ENCODE data around the gene CCP110. TPM values are rescaled to one million over a fixed set of nuclear protein-coding genes. Genes with fewer than 3 reads are reported as not detected.

Gene CCP110
- total RNA-seq, 2 experiments from 2014 or later = 44.7 to 50.9 TPM

DNA sequence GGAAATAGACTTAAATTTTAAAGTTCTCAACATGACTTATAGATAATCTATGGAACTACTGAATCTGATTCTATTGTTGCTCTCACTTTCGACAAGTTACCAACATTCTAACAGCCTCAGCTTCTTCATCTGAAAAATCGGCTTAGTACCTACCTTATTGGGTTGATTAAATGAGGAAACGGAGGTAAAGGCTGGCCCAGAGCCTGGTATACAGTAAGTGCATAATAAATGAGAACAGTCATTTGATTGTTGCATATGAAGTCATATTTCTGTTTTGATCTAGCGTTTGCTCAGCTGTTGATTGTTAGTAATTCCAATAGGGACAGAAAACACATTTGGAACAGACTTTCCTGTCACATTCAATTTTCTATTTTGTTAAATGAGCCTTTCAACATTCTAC lies 36.3 kb downstream of the CCP110 start:
- no peak overlapping the region for H3K27ac Mint-ChIP-seq
- ChIA-PET CTCF (interaction anchor here (0.7 to 1.3 kb wide), 5 partner anchors 41 to 339 kb away, joined by 3 to 4 read pairs (median 3); no protein-coding TSS in a partner anchor), POLR2A (no interaction called here)
- no peak for DNase-seq
- no peaks in the 10 kb centered on the region for H3K27me3 Mint-ChIP-seq
- no peaks in the 10 kb centered on the region for H3K9me3 Mint-ChIP-seq
- no peak overlapping the region for H3K4me3 Mint-ChIP-seq
- peaks cover 14% of the 10 kb centered on the region for H3K36me3 Mint-ChIP-seq (ENCODE audit: low read depth)
- peaks cover 14% of the 10 kb centered on the region for H3K4me1 Mint-ChIP-seq

DNA sequence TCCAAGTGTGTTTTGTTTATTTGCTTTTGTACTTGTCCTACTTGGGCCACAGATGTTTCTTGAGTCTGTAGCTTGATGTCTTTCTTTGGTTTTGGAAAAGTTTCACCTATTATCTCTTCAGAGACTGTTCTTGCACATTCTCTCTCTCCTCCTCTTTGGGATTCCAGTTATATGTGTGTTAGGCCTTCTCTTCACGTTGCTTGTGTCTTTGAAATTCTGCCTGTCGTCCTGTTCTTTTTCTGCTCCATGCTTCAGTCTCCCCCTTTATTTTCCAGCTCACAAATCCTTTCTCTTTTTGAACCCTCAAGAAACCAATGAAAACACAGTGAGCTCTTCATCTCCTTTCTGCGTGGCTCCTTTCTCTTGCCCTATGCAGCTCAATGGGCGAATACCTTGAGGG lies 39.6 kb downstream of the CCP110 start:
- Mint-ChIP-seq H3K4me3 (no peak overlapping the region), H3K36me3 (ENCODE audit: low read depth) (peaks cover 21% of the 10 kb centered on the region), H3K4me1 (peaks cover 4% of the 10 kb centered on the region), H3K27ac (no peak overlapping the region), H3K27me3 (no peaks in the 10 kb centered on the region), H3K9me3 (no peaks in the 10 kb centered on the region)
- no peak for DNase-seq
- CTCF ChIA-PET = interaction anchor here (0.5 to 1.6 kb wide), 3 partner anchors 20 to 327 kb away, joined by 3 to 7 read pairs (median 5); no protein-coding TSS in a partner anchor
- POLR2A ChIA-PET = interaction anchor here (2.0 kb wide), 1 partner anchor 8 kb away, joined by 4 read pairs; the partner anchor contains the start of gene VPS35L

DNA sequence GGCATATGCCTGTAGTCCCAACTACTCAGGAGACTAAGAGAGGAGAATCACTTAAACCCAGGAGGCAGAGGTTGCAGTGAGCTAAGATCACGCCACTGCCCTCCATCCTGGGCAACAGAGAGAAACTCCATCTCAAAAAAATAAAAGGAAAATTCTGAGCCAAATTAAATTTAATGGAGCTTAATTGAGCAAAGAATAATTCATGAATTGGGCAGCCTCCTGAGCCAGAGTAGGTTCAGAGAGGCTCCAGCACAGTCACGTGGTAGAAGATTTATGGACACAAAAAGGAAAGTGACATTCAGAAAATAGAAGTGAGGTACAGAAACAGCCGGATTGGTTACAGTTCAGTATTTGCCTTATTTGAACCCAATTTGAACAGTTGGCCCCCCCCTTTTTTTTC lies 42.6 kb downstream of the CCP110 start:
- H3K27me3 Mint-ChIP-seq = no peaks in the 10 kb centered on the region
- ChIA-PET CTCF (interaction anchor here (1.3 to 4.1 kb wide), 2 partner anchors 8 to 11 kb away, joined by 6 to 16 read pairs; partner anchors contain the start of gene VPS35L), POLR2A (no interaction called here)
- H3K4me3 Mint-ChIP-seq = no peak overlapping the region
- peaks cover 25% of the 10 kb centered on the region for H3K36me3 Mint-ChIP-seq (ENCODE audit: low read depth)
- no peak for DNase-seq
- no peak overlapping the region for H3K27ac Mint-ChIP-seq
- H3K4me1 Mint-ChIP-seq = no peaks in the 10 kb centered on the region
- H3K9me3 Mint-ChIP-seq = no peaks in the 10 kb centered on the region

DNA sequence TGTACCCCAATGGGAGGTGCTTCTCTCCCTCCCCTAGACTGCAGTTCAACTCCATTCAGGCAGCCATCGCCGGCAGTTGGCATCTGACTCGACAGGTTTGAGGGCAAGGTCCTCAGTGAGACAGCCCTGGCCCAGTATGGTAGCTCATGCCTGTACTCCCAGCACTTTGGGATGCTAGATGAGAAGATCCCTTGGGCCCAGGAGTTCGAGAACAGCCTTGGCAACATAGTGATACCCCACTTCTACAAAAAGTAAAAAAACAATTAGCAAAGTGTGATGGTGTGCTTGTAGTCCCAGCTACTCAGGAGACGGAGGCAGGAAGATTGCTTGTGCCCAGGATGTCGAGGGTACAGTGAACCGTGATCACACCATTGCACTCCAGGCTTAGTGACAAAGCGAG lies 43.8 kb downstream of the CCP110 start:
- DNase-seq = no peak
- H3K4me1 Mint-ChIP-seq = no peaks in the 10 kb centered on the region
- H3K4me3 Mint-ChIP-seq = no peak overlapping the region
- CTCF ChIA-PET = interaction anchor here (1.3 to 4.1 kb wide), 4 partner anchors 9 to 319 kb away, joined by 4 to 16 read pairs (median 6); partner anchors contain the start of gene VPS35L
- no peaks in the 10 kb centered on the region for H3K9me3 Mint-ChIP-seq
- H3K36me3 Mint-ChIP-seq (ENCODE audit: low read depth) = peaks cover 23% of the 10 kb centered on the region
- no peak overlapping the region for H3K27ac Mint-ChIP-seq
- H3K27me3 Mint-ChIP-seq = no peaks in the 10 kb centered on the region
- POLR2A ChIA-PET = no interaction called here

DNA sequence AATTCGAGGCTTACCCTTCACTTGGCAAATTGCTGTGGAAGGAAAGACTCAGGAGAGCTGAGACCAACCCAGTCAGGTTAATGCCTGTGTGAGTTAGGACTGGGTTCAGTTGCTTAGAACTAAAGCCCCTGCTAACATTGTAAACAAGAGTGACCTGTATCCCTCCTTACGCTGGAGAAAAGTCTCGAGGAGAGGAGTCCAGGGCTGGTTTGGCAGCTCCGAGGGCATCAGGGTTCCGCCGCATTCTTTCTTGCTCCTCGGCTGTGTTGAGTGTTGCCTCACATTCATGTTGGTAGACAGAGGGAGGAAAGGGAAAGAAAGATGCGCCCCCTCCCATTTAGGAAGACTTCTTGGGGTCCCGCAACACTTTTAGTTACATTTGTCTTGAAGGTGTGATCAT lies 50.3 kb downstream of the CCP110 start:
- Mint-ChIP-seq H3K4me1 (no peaks in the 10 kb centered on the region), H3K36me3 (ENCODE audit: low read depth) (peaks cover 36% of the 10 kb centered on the region), H3K27me3 (no peaks in the 10 kb centered on the region), H3K9me3 (no peaks in the 10 kb centered on the region), H3K4me3 (no peak overlapping the region), H3K27ac (no peak overlapping the region)
- CTCF ChIA-PET = interaction anchor here (1.1 kb wide), 1 partner anchor 10 kb away, joined by 3 read pairs; no protein-coding TSS in a partner anchor
- no peak for DNase-seq
- POLR2A ChIA-PET = no interaction called here

DNA sequence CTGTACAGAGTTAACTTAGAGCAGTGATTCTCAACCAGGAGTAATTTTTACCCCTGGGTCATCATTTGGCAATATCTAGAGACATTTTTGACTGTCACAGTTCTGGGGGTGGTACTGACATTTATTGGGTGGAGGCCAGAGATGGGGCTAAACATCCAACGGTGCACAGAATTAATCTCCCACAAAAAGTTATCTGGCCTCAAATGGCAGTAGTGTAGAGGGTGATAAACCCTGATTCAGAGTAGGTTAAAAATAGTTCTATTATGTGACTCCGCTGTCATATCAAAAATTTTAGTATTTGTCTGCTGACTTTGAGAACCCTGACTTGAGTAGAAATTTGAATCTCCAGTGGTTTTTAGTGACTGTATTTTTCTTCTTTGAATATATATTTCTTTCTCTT lies 50.9 kb downstream of the CCP110 start:
- no peak for DNase-seq
- Mint-ChIP-seq H3K27ac (no peak overlapping the region), H3K4me1 (no peaks in the 10 kb centered on the region), H3K9me3 (no peaks in the 10 kb centered on the region), H3K4me3 (no peak overlapping the region), H3K36me3 (ENCODE audit: low read depth) (peaks cover 38% of the 10 kb centered on the region), H3K27me3 (no peaks in the 10 kb centered on the region)
- POLR2A ChIA-PET = no interaction called here
- CTCF ChIA-PET = interaction anchor here (0.8 kb wide), 1 partner anchor 9 kb away, joined by 3 read pairs; no protein-coding TSS in a partner anchor

DNA sequence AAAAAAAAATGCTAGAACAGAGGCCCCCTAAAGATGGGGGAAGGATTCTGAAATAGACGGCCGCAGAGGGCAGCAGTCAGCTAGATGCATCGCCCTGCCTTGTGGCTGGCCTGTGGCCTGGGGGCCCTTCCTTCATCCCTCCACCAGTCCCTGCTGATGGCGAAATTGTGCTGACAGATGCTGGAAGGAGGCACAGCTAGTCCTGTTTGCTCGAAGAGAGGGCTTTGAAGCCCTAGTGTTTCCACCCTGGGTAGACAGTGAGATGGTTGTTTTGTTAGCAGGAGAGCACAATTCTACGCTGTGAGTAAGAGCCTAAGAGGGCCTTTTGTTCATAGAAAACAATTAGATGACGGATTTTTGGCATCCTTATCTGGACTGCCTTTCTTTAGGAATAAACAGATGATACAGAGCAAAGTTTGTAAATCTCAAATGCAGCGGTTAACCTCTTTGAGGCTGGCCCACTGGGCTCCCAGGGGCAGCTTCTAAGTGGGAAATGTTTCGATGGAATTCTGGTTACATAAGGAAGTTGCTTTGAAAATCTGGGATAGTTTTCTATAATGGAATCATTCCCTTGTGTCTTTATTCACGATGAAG lies 54.7 kb downstream of the CCP110 start:
- DNase-seq = no peak
- Mint-ChIP-seq H3K4me3 (no peak overlapping the region), H3K27ac (no peak overlapping the region), H3K9me3 (peaks cover 2% of the 10 kb centered on the region), H3K36me3 (ENCODE audit: low read depth) (peaks cover 58% of the 10 kb centered on the region), H3K4me1 (no peaks in the 10 kb centered on the region), H3K27me3 (no peaks in the 10 kb centered on the region)
- ChIA-PET CTCF (no interaction called here), POLR2A (no interaction called here)

DNA sequence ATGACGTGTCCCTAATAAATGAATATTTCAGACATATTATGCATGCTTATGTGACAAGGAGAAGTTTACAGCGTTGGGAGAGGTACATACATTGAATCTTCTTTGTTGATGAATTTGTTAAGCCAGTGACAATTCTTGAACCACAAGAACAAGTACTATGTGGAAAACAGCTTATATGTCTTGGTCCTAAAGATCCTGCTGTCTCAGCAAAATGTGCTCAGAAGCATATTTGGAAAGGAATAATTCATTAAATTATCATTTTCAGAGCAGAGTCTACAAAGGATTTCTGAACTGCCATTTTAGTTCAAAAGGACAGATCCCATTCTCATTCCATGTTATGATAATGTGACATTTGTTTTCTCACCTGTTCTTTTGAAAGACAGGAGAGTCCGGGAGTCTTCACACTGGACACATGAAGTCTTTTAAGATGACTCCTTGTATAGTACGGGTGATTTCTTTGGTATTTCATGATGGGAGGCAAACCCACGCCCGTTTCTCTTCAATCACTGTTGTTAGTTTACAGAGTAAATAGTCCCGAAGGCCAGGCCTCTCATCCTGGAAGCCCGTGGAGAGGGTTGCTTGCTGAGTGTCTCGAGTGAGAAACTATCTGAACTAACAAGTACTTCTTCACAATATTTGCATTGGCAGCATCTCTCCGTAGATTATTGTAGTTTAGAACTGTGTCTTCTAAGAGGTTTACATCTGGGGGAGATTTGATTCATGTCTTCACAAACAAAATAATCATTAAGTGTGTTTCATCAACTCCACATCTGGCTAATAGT lies 58.5 kb downstream of the CCP110 start:
- Mint-ChIP-seq H3K4me3 (no peak overlapping the region), H3K9me3 (peaks cover 2% of the 10 kb centered on the region), H3K27ac (no peak overlapping the region), H3K4me1 (peaks cover 2% of the 10 kb centered on the region), H3K27me3 (no peaks in the 10 kb centered on the region), H3K36me3 (ENCODE audit: low read depth) (peaks cover 58% of the 10 kb centered on the region)
- ChIA-PET CTCF (interaction anchor here (2.0 kb wide), 1 partner anchor 304 kb away, joined by 5 read pairs; no protein-coding TSS in a partner anchor), POLR2A (no interaction called here)
- no peak for DNase-seq

DNA sequence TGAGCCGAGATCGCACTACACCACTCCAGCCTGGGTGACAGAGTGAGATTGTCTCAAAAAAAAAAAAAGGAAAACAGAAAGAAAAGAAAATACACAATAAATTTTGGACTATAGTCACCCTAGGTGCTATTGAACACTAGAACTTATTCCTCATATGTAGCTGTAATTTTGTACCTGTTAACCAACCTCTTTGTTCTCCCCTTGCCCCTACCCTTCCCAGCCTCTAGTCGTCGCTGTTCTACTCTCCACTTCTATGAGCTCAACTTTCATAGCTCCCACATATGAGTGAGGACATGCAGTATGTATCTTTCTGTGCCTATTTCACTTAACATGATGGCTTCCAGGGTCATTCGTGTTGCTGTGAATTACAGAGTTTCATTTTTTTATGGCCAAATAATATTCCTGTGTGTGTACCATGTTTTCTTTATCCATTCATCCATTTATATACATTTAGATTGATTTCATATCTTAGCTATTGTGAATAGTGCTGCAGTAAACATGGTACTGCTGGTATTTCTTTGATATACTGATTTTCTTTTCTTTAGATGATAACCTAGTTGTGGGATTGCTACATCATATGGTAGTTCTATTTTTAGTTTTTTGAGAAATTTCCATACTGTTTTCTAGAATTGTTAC lies 60.0 kb downstream of the CCP110 start:
- POLR2A ChIA-PET = interaction anchor here (1.3 kb wide), 1 partner anchor 28 kb away, joined by 5 read pairs; the partner anchor contains the start of gene VPS35L
- H3K36me3 Mint-ChIP-seq (ENCODE audit: low read depth) = peaks cover 51% of the 10 kb centered on the region

DNA sequence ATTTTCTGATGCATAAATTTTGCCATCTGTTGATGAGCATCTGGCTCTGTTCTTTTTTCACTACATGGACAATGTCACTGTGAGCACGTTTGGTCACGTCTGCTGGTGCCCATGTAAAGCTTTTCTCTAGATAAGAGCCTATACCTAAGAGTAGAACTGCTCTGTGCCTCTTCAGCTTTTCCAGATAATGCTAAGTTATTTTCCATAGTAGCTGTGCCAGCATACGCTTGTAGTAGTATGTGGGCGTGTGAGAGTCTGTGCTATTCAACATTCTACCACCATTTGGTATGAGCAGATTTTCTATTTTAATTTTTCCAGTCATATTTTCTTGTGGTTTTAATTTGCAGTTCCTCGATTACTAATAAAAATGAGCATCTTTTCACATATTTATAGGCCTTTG lies 64.9 kb downstream of the CCP110 start:
- CTCF ChIA-PET = interaction anchor here (1.1 kb wide), 1 partner anchor 26 kb away, joined by 3 read pairs; no protein-coding TSS in a partner anchor
- no peak for DNase-seq
- peaks cover 33% of the 10 kb centered on the region for H3K36me3 Mint-ChIP-seq (ENCODE audit: low read depth)

More for the DNA sequence above, 60.0 kb downstream of the CCP110 start:
- H3K9me3 Mint-ChIP-seq = peaks cover 2% of the 10 kb centered on the region
- CTCF ChIA-PET = interaction anchor here (0.6 to 4.1 kb wide), 38 partner anchors 9 to 825 kb away, joined by 3 to 21 read pairs (median 4); partner anchors contain the start of genes GPRC5B and VPS35L
- H3K27ac Mint-ChIP-seq = no peak overlapping the region
- no peaks in the 10 kb centered on the region for H3K27me3 Mint-ChIP-seq
- no peak overlapping the region for H3K4me3 Mint-ChIP-seq
- DNase-seq = peak; percentile 25
- H3K4me1 Mint-ChIP-seq = peaks cover 2% of the 10 kb centered on the region

DNA sequence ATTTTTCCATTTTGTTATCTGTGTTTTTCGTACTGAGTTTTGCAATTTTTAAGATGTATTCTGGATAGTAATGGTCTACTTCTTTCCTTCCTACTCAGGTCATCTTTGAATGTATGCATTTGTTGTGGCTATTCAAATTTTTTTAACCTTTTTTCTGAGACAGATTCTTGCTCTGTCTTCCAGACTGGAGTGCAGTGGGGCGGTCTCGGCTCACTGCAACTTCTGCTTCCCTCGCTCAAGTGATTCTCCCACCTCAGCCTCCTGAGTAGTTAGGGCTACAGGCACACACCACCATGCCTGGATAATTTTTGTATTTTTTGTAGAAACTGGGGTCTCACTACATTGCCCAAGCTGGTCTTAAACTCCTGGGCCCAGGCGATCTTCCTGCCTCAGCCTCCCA lies 65.4 kb downstream of the CCP110 start:
- Mint-ChIP-seq H3K27ac (no peak overlapping the region), H3K27me3 (no peaks in the 10 kb centered on the region), H3K9me3 (no peaks in the 10 kb centered on the region), H3K4me3 (no peak overlapping the region), H3K4me1 (no peaks in the 10 kb centered on the region), H3K36me3 (ENCODE audit: low read depth) (peaks cover 28% of the 10 kb centered on the region)
- POLR2A ChIA-PET = no interaction called here
- CTCF ChIA-PET = interaction anchor here (0.8 to 1.4 kb wide), 3 partner anchors 9 to 40 kb away, joined by 3 to 7 read pairs (median 3); no protein-coding TSS in a partner anchor
- no peak for DNase-seq

More for the DNA sequence above, 64.9 kb downstream of the CCP110 start:
- H3K27me3 Mint-ChIP-seq = no peaks in the 10 kb centered on the region
- no peak overlapping the region for H3K4me3 Mint-ChIP-seq
- no peak overlapping the region for H3K27ac Mint-ChIP-seq
- POLR2A ChIA-PET = no interaction called here
- no peaks in the 10 kb centered on the region for H3K9me3 Mint-ChIP-seq
- peaks cover 2% of the 10 kb centered on the region for H3K4me1 Mint-ChIP-seq

DNA sequence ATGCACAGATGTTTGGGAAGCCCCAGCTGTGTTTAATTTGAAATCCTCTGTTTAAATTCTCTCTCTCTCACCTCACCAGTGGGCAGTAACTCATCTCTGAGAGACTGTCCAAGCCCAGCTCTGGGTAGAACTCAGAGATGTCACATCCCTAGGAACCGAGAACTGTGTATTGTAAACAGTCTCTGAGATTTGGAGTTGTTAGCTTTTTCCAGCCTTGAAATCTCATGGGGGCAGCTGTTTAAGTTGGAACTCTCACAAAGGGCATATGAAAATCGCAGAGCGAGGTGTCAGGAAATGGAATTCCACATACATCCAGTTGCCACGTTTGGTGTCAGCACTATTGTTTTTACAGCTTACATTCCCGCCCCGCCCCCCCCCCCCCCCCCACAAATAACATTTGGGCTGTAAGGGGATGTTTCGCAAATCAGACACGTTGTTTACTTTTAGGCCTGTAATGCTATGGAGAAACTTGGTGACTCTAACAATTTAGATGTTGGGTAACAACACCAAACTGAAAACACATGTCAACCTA lies 66.1 kb downstream of the CCP110 start:
- CTCF ChIA-PET = interaction anchor here (0.8 to 1.4 kb wide), 3 partner anchors 9 to 39 kb away, joined by 3 to 7 read pairs (median 3); no protein-coding TSS in a partner anchor
- H3K36me3 Mint-ChIP-seq (ENCODE audit: low read depth) = peaks cover 27% of the 10 kb centered on the region
- H3K27me3 Mint-ChIP-seq = no peaks in the 10 kb centered on the region
- H3K4me3 Mint-ChIP-seq = no peak overlapping the region
- no peaks in the 10 kb centered on the region for H3K4me1 Mint-ChIP-seq
- no peak for DNase-seq
- H3K27ac Mint-ChIP-seq = no peak overlapping the region
- H3K9me3 Mint-ChIP-seq = no peaks in the 10 kb centered on the region
- POLR2A ChIA-PET = no interaction called here
